NCI-H2107 treated with DMSO at 0.1 percent for 48 hours (cell line): ENCODE results near the gene CSTF1.

Experiments
- DNase-seq: peaks from one replicate; lab custom pipeline; 2025; ENCODE audit not compliant: unreplicated experiment; lab: John Stamatoyannopoulos, UW

Gene CSTF1

GRCh38 chr20:56426926-56427325, 34.5 kb downstream of the CSTF1 start:
- no peak for DNase-seq

DNA sequence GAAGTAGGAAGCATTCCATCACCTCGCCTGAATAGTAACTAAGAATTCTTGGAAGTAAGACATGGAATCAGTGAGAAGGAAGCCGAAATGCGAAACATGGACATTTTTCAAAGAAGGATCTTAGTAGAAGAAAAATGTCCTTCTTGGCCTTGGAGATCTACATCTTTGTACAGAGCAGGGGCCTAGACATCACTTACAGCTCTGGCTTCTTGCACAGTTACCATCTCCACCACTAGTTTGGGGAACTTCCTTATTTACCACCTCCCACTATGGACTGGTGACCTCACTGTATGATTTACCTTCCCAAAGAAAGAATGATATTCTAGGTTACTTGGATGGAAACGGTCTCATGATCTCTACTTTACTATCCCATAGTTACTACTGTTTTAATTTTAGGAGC, 35.4 kb downstream of the CSTF1 start:
- DNase-seq: no peak

- DNase-seq: no peak
These were observed 36.0 kb downstream of the CSTF1 start for GRCh38 chr20:56428410-56428809.

- no peak for DNase-seq
These were observed 36.4 kb downstream of the CSTF1 start for GRCh38 chr20:56428881-56429280.

- DNase-seq: no peak
These were observed 37.1 kb downstream of the CSTF1 start for GRCh38 chr20:56429502-56429901.

DNA sequence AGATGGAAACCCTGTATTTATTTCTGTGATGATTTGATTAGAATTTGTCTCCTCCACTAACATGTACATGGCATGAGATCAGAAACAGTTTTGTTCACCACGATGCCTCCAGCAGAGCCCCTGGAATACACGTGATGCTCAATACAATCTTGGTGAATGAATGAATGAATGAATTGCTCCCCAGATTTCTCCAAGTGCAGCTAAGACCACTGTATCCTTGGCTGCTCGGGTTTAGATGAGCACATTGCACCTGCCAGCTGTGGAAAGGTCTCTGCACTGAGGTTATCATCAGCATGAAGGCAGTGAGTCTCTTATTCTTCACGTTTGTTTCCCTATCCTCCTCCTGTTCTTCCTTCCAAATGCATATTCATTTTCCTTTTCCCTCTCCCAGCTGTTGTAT, 37.5 kb downstream of the CSTF1 start:
- no peak for DNase-seq

GRCh38 chr20:56430461-56430860, 38.0 kb downstream of the CSTF1 start:
- DNase-seq: no peak

GRCh38 chr20:56430957-56431356, 38.5 kb downstream of the CSTF1 start:
- DNase-seq: no peak

DNA sequence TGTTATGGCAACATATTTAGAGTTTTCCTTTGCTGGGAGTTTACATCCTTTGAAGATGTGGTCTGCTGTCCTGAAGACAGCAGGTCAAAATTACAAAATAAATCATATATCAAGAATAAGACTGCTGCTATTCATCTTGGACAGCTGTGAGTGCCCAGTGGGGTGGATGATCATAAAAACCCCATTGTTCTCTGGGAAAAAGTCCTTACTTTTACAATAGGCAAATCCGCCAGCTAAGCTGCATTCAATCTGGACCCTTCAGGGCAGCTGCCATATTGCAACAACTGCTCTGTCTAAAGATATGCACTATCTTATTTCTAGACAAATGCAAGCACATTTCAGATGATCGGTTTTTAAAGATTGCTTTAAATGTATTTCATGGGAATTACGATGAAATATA, 39.0 kb downstream of the CSTF1 start:
- DNase-seq: no peak

GRCh38 chr20:56433221-56433879, 40.9 kb downstream of the CSTF1 start:
- DNase-seq: no peak

DNA sequence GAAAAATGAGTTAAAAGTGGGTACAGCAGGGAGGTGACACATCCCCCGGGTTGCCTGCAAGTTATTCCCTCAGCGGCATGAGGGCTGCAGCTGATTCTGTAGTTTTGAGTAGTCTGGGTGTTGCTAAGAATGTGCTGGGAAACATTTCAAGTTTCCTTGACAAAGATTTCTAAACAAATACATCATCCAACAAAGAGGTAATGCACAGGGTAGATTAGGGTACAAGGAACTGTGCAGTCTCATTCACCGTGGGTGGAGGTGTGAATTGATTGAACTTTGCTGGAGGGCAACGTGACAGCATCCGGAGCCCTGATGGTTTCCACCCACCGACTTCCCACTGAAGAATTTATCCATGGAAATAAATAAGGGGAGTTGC, 41.4 kb downstream of the CSTF1 start:
- DNase-seq: no peak

GRCh38 chr20:56437196-56437960, 44.9 kb downstream of the CSTF1 start:
- DNase-seq: no peak

DNA sequence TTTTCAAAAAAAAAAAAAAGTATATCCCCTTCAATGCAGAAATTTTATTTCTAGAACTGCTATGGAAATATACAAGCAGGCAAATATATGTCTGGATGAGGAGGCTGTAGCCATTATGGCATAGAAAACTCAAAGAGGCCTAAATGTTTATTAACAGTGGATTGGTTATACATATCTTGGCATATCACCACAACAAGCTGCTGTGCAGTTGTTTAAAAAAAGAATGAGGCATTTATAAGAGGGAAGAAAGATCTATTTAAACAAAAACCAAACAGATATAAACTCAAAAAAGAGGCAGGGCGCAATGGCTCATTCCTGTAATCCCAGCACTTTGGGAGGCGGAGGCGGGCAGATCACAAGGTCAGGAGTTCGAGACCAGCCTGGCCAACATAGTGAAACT, 45.8 kb downstream of the CSTF1 start:
- DNase-seq: no peak

DNA sequence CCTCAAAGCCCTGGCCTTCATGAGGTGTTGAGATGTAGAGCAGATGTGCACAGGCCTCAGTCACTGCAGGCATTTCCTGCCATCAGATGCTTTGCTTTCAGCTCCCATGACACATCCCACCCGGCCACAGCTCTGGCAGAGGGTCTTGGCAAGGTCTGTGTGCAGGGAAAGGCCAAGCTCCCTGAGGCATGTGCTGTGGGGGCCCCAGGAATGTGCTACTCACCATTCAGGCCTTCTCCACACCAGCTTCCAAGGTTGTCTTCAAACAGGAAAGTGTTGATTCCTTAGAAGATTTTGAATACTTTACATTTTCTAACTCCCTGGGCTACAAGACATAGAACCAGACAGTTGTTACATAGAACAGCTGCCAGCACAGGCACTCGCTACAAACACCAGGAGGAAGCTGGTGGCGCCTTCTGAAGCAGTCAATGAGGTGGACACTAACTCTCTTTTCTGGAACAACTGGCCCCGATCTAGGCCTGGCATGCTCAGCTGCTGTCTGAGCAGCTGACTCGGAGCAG, 47.4 kb downstream of the CSTF1 start:
- no peak for DNase-seq

GRCh38 chr20:56440346-56441007, 48.0 kb downstream of the CSTF1 start:
- no peak for DNase-seq

- no peak for DNase-seq
These were observed 50.2 kb downstream of the CSTF1 start for GRCh38 chr20:56442389-56443365.

GRCh38 chr20:56443654-56444540, 51.5 kb downstream of the CSTF1 start:
- no peak for DNase-seq

GRCh38 chr20:56445130-56445529, 52.7 kb downstream of the CSTF1 start:
- no peak for DNase-seq

DNA sequence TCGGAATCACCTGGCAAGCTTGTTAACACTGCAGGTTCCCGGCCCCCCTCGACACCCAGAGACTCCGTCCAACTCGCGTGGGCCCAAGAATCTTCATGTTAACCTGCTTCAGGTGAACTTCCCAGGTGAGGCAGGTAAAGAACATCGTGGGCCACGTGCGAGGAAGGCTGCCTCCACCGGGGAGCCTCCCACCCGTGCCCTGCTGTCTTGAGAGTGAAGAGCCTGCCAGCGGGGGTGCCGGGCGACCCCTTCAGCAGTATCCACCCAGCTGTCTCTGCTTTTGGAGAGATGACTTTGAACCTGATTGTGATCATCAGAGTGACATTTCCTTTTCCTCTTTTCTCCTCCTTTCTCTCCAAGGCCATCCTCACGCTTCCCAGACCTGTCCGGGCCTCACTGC, 53.1 kb downstream of the CSTF1 start:
- no peak for DNase-seq

GRCh38 chr20:56447227-56447626, 54.8 kb downstream of the CSTF1 start:
- no peak for DNase-seq
